OCI-LY7 (cell line): Measurements from ENCODE around the gene WDFY4.

ENCODE experiments used
- CTCF ChIP-seq: fragments of 200-600 bp; sonication (generic); conservative IDR thresholded peaks from 2 replicates; pipeline ENCODE4 v1.5.1; 2014; ENCODE audit warnings: mild to moderate bottlenecking, antibody characterized with exemption, low read length, moderate library complexity, mixed read lengths
- EZH2phosphoT487 ChIP-seq: fragments of 200-600 bp; sonication (generic); IDR thresholded peaks from 2 replicates; pipeline ENCODE4 v1.6.1; 2018; ENCODE audit warnings: low read depth, borderline replicate concordance, mild to moderate bottlenecking, mixed run types, antibody characterized with exemption, low read length, moderate library complexity, mixed read lengths

GRCh38 chr10:48659790-48660189 is 24.9 kb upstream of the WDFY4 start:
- TF ChIP-seq CTCF: peak; percentile 96
- TF ChIP-seq EZH2phosphoT487: no peak
